T-helper 2 cell (primary cell): Measurements from ENCODE around the gene KIF25.

Experiments
- DNase-seq, 5 experiments: peaks; one replicate each; pipeline versions ENCODE4 v3.0.0 to v3.0.0-alpha.2; 2012 to 2022

Gene KIF25

GRCh38 chr6:168052291-168052891, 54.9 kb downstream of the KIF25 start:
- DNase-seq = no peak

GRCh38 chr6:168053086-168053956, 55.9 kb downstream of the KIF25 start:
- no peak for DNase-seq

DNA sequence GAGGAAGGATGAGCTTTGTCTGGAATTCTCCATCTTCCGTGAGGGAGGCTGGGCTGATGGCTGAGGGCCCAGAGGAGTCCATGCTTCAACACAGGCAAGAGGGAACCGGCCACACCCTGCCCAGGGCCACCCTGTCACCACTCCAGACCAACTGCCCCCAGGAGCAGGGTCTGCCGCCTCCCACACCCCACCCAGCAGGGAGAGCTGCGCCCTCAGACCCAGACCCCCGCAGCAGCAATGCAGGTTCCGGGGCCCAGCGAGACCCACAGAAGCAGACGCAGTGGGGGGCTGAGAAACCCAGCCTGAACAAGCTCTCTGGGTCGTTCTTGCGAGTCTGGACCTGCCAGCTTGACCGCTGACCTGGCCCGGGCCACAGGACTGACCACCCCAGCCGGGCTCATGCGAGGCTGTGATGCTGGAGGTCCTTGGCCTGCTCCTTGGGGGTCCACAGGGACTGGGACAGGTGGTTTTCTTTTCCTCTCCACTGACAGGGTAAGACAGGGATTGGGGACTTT, 56.5 kb downstream of the KIF25 start:
- no peak for DNase-seq

GRCh38 chr6:168054765-168055560, 57.5 kb downstream of the KIF25 start:
- no peak for DNase-seq

DNA sequence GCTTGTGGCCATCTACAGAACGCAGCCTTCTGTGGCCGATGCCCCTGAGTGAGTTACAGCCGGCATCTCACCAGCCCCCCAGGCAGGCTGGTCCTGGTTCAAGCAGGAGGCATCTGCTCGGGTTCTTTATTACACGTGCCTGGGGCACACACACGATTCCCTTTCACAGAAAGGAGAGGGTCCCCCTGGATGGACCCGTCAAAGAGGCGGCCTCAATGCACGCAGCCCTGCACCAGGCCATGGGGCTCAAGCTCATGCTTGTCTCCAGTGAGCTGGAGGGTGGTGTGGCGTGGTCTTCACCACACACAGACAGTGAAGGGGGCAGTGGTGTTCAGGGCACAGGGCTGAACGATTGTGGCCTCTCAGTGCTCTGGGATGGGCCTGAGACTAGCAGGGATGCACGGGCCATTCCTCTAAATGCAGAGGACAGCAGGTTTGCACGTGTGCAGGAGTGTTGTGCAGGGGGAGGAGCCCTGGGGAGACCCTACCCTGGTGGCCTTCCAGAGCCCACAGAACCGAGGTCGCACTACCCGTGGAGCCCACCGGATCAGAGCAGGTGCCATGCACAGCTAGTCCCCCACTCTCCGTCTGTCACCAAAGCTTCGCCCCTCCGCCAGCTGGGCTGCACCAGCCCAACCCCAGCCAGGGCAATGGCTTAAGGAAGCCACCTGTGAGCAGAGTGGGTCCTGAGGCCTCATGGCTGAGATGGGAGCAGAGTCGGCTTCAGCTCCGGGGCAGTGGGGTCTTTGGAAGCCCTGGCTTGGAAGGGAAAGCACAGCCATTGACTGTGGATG, 58.4 kb downstream of the KIF25 start:
- DNase-seq = no peak

DNA sequence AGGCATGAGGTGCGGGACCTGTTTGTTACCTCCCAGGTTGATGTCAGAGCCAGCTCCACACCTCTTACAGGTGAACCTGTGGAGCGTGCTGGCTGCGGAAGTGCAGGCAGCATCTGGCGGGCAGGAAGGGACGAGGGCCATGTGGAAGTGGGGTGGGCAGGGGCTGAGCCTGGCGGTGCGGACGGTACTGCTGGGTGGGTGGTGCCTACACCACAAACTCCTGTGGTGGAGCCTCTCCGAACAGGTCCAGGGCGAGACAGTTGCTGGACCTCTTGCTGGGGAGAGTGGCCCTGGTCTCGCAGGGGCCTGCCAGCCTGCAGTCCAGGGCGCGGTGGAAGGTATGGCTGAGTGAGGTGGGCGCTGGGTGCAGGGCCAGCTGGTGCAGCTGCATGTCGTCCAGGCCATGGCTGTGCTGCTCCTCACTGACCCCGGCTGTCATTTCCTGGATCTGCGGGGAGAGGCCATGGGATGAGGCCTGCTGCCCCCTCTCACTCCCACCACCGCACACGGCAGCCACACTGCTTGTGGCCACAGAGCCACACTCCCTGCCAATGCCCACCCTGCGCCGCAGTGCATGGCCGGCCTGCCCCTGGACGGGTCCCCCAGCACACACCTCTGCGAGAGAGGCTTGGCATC, 59.5 kb downstream of the KIF25 start:
- no peak for DNase-seq

- DNase-seq = no peak
Observed at GRCh38 chr6:168057836-168058235, 60.4 kb downstream of the KIF25 start.

DNA sequence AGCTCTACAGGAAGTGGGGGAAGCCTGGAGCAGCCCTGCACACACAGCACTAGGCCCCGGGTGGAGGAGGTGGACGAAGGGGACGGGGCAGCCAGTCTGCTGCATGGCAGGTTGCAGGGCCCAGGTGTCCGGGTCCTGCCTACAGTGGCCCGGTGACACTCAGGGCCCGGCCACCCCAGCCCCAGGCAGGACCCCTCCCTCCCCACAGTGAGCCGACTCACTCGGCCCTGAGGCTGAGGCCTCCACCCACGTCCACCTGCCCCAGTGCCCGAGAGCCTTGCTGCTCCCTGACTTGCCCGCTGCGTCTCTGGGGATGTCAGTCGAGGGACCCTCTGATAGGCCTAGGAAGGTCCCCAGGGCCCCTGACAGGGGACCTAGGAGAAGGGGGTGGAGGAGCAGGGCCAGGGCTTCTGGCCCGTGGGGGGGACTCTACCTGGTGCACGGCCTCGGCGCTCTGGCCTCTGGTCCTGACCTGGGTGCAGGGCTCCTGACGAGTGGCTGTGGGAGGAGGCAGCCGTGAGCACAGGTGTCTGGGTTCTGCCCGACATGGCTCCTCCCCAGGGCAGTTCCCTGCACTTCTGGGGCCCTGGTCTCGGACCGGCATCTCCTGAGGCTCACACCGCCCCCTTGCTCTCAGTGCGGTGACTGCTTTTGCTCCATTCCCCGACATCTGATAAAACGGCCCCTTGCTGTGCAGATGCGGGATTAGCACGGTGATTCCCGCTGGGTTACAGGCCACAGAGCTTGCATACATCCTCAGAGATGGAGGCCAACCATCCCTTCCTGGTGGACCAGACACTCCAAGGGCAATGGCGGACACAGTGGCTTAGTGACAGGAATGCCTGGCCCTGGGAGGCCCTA, 61.5 kb downstream of the KIF25 start:
- no peak for DNase-seq

DNA sequence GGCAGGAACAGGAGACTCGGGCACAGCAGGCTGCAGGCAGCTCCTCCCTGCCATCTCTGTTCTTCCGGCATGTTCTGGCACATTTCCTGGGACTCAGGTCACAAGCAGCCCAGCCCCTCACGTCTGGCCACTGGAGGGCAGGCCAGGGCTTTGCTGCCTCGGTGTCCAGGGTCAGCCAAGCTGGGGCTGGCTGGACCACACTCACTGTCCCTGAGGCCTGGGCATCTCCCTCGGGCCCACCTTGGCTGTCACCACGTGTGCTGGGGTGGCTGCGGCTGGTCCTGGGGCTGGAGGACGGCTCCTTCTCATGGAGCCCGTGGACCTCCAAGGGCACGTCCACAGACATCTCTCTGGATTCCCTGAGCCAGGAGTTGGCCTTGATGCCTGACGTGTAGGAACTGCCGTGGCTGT, 63.1 kb downstream of the KIF25 start:
- no peak for DNase-seq

- DNase-seq = no peak
Observed at GRCh38 chr6:168061269-168062210, 64.1 kb downstream of the KIF25 start.

GRCh38 chr6:168062346-168063289, 65.1 kb downstream of the KIF25 start:
- no peak for DNase-seq

- DNase-seq = no peak
Observed at GRCh38 chr6:168063431-168063830, 66.0 kb downstream of the KIF25 start.

DNA sequence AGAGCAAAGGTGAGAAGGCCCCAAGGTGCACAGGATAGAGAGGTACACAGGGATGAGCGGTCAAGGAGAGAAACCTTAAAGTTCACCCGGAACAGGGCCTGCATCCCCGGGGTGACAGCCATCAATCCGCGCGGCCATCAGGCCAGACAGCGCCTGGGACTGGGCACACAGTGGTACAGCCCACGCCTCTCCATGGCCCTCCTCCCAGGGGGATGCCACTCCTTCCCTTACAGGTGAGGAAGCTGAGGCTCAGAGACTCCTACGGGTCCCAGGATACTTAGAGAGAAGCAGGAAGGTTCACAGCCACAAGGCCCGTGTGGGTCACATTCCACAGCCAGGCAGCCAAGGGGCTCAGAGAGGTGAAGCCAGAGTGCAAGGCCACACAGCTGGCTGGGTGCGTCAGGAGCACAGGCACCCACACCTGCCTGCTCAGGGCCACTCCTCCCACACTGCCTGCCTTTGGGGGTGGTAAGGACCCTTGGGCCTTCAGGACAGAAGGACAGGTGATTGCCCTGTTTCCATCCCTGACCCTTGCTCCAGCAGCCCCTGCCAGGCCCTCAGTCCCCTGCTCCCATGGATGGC, 66.8 kb downstream of the KIF25 start:
- DNase-seq = no peak

GRCh38 chr6:168067081-168067759, 69.7 kb downstream of the KIF25 start:
- no peak for DNase-seq

- no peak for DNase-seq
Observed at GRCh38 chr6:168070804-168071203, 73.3 kb downstream of the KIF25 start.

DNA sequence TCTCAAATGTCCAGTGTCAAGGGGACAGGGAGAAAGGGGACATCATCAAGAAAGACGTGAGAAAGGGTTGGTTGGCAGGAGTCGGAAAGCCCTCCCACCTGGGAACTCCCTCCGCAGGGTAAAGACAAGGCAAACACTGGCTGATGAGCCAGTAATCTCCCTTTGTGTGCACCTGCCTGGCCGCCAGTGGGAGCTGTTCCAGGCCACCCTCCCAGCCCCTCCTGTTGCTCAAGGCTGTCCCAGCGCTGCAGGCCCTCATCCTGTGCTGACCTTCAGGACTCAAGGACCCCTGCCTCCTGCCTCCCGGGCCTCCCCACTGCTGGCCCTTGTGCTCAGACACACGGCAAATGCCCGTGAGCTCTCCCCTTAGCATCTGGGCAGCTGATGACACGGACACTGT, 74.1 kb downstream of the KIF25 start:
- no peak for DNase-seq

- no peak for DNase-seq
Observed at GRCh38 chr6:168072261-168072660, 74.8 kb downstream of the KIF25 start.

GRCh38 chr6:168072730-168073129, 75.3 kb downstream of the KIF25 start:
- DNase-seq = no peak
